Measurements from ENCODE around the gene CHRNE.

Gene CHRNE

GRCh38 chr17:4939546-4939795 lies 36.6 kb upstream of the CHRNE start:
- DNase-seq (ENCODE audit: low read depth): no peak
- H3K4me3 ChIP-seq (ENCODE audit: low read length): peak overlapping the region; percentile 96
- no peak for TF ChIP-seq CTCF (IDR thresholded peaks at IDR 0.05; ENCODE audit: insufficient read depth, low read depth, low read length, missing control alignments)

GRCh38 chr17:4938688-4939545 lies 36.0 kb upstream of the CHRNE start:
- H3K4me3 ChIP-seq (ENCODE audit: low read length): peak overlapping the region; percentile 96
- DNase-seq (ENCODE audit: low read depth): no peak
- no peak for TF ChIP-seq CTCF (IDR thresholded peaks at IDR 0.05; ENCODE audit: insufficient read depth, low read depth, low read length, missing control alignments)

GRCh38 chr17:4938069-4938491 lies 35.2 kb upstream of the CHRNE start:
- H3K4me3 ChIP-seq (ENCODE audit: low read length): no peak overlapping the region
- no peak for TF ChIP-seq CTCF (IDR thresholded peaks at IDR 0.05; ENCODE audit: insufficient read depth, low read depth, low read length, missing control alignments)
- no peak for DNase-seq (ENCODE audit: low read depth)

DNA sequence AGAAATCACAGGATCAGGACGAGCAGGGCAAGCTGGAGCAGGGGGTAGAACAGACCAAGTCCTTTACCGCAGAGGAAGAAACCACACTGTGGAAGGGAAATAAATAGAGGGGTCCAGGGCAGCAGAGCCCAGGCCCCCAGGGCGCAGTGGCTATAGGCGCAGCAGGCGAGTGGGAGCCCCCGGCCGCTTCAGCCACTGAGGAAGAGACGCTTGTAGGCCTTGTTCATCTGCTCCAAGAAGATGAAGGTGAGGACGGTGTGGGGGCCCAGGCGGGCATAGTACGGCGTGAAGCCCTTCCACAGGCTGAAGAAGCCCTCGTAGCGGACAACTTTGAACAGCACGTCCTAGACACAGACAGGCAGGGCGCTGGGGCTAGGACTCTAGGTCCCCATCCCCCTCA lies 34.7 kb upstream of the CHRNE start:
- no peak overlapping the region for H3K4me3 ChIP-seq (ENCODE audit: low read length)
- no peak for DNase-seq (ENCODE audit: low read depth)
- TF ChIP-seq CTCF (IDR thresholded peaks at IDR 0.05; ENCODE audit: insufficient read depth, low read depth, low read length, missing control alignments): no peak

- no peak overlapping the region for H3K4me3 ChIP-seq (ENCODE audit: low read length)
- no peak for TF ChIP-seq CTCF (IDR thresholded peaks at IDR 0.05; ENCODE audit: insufficient read depth, low read depth, low read length, missing control alignments)
- DNase-seq (ENCODE audit: low read depth): no peak
These were observed 33.5 kb upstream of the CHRNE start for GRCh38 chr17:4936436-4936835.

DNA sequence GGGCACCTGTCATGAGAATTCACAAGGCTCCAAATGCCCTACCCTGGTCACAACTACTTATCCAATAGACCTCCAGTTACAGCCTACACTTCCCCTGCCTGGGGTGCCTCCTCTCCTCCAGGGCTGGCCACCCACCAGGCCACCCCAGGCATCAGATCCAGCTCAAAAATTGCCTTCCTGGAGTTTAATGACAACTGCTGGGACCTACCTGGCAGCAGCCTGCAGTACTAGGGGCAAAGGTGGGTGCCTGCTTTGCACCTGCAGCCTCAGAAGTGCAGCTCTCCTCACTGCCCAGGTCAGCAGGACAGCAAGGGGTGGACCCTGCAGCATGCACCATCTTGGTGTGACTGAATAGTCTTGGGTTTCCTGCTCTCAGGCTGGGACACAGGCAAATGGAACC lies 32.8 kb upstream of the CHRNE start:
- H3K4me3 ChIP-seq (ENCODE audit: low read length): no peak overlapping the region
- TF ChIP-seq CTCF (IDR thresholded peaks at IDR 0.05; ENCODE audit: insufficient read depth, low read depth, low read length, missing control alignments): no peak
- DNase-seq (ENCODE audit: low read depth): no peak

Measured in epithelial cell of esophagus (primary cell).